ENCODE data around the gene NR6A1. TPM values are rescaled to one million over a fixed set of nuclear protein-coding genes. Genes with fewer than 3 reads are reported as not detected.

Gene NR6A1
- total and polyA plus RNA-seq, 2 experiments from 2014 or later, result 44.2 to 139 TPM

DNA sequence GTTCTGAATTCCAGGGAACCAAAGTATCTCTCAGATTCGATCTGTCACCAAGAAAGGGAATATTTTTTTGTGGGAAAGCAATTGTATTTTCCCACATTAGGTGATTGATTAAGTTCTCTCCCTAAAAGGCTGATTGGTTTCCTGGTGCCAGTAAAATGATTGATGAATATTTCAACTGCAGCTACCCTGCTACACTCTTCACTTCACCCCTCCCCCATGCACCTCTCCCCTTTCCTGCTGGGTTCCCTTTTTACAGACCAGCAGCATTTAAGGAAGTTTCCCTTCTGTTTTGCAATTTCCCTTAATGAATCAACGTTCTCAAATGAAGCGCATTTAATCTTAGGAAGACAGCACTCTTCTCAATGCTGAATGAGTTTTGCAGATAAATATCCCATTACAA, 13.1 kb downstream of the NR6A1 start:
- H3K27ac Mint-ChIP-seq, result peak overlapping the region; percentile 97
- H4K20me1 ChIP-seq (replicated peaks; ENCODE audit: insufficient read depth), result no peaks in the 10 kb centered on the region
- DNase-seq (ENCODE audit: low spot score) (peak; percentile 67), ATAC-seq (peak; percentile 46)
- TF ChIP-seq NANOG (IDR thresholded peaks at IDR 0.05; ENCODE audit: borderline replicate concordance) (peak; percentile 76), EZH2phosphoT487 (IDR thresholded peaks at IDR 0.05; ENCODE audit: unreplicated experiment) (no peak), EZH2 (IDR thresholded peaks at IDR 0.05; ENCODE audit: low read depth, unreplicated experiment) (no peak), JUNB (IDR thresholded peaks at IDR 0.05; ENCODE audit: unreplicated experiment) (no peak), CREB1 (CRISPR knock-in tag; IDR thresholded peaks at IDR 0.05; ENCODE audit: low read depth) (no peak), POLR2AphosphoS5 (IDR thresholded peaks at IDR 0.05; ENCODE audit: low read depth) (no peak)
- TF ChIP-seq, protein P1, sequence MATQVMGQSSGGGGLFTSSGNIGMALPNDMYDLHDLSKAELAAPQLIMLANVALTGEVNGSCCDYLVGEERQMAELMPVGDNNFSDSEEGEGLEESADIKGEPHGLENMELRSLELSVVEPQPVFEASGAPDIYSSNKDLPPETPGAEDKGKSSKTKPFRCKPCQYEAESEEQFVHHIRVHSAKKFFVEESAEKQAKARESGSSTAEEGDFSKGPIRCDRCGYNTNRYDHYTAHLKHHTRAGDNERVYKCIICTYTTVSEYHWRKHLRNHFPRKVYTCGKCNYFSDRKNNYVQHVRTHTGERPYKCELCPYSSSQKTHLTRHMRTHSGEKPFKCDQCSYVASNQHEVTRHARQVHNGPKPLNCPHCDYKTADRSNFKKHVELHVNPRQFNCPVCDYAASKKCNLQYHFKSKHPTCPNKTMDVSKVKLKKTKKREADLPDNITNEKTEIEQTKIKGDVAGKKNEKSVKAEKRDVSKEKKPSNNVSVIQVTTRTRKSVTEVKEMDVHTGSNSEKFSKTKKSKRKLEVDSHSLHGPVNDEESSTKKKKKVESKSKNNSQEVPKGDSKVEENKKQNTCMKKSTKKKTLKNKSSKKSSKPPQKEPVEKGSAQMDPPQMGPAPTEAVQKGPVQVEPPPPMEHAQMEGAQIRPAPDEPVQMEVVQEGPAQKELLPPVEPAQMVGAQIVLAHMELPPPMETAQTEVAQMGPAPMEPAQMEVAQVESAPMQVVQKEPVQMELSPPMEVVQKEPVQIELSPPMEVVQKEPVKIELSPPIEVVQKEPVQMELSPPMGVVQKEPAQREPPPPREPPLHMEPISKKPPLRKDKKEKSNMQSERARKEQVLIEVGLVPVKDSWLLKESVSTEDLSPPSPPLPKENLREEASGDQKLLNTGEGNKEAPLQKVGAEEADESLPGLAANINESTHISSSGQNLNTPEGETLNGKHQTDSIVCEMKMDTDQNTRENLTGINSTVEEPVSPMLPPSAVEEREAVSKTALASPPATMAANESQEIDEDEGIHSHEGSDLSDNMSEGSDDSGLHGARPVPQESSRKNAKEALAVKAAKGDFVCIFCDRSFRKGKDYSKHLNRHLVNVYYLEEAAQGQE (IDR thresholded peaks at IDR 0.05; ENCODE audit: unreplicated experiment), result no peak
- no peaks in the 10 kb centered on the region for H3K36me3 ChIP-seq (ENCODE audit: insufficient read depth)
- peaks cover 73% of the 10 kb centered on the region for H3K4me1 ChIP-seq (ENCODE audit: insufficient read depth)
- no peaks in the 10 kb centered on the region for H3K27me3 ChIP-seq (ENCODE audit: insufficient read depth)
- peaks cover 6% of the 10 kb centered on the region for H3K27me3 Mint-ChIP-seq (ENCODE audit: insufficient read depth, low read depth, poor library complexity)
- H3K27ac ChIP-seq (ENCODE audit: low read depth), result peak overlapping the region; percentile 84
- peak overlapping the region; percentile 46 for H3K4me3 ChIP-seq
- H3F3A ChIP-seq (replicated peaks; ENCODE audit: low read depth), result no peaks in the 10 kb centered on the region
- H3K4me1 Mint-ChIP-seq, result peaks cover 86% of the 10 kb centered on the region
- no peaks in the 10 kb centered on the region for H3K9me3 Mint-ChIP-seq
- H3K36me3 Mint-ChIP-seq (ENCODE audit: low read depth), result no peaks in the 10 kb centered on the region
- peak overlapping the region; percentile 72 for H3K4me2 ChIP-seq
- H3K79me2 ChIP-seq (replicated peaks; ENCODE audit: insufficient read depth), result peaks cover 60% of the 10 kb centered on the region
- peak overlapping the region; percentile 71 for H3K4me3 Mint-ChIP-seq
- H2AFZ ChIP-seq, result no peak overlapping the region
- H3K9me2 ChIP-seq (ENCODE audit: insufficient read depth), result no peaks in the 10 kb centered on the region

DNA sequence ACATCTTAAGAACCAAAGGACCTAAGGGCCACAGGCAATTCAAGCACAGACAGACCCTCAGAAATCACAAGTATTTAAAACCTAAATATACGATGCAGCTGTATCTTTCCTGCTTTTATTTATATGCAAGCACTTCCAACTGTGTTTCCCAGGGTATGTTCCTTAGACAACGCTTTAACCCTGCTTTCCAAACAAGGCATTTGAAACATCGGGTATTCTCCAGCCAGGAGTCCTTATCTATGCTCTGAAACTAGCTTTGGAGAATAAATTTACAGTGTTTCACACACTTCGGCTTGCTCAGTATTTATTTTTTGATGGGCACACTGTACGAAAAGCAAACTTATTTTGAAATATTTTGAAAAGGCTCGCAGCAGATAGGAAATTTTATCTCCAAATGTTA, 13.5 kb downstream of the NR6A1 start:
- DNase-seq (ENCODE audit: low spot score) (peak; percentile 73), ATAC-seq (peak; percentile 67)
- Histone ChIP-seq H3K4me1 (ENCODE audit: insufficient read depth) (peaks cover 69% of the 10 kb centered on the region), H3K4me2 (peak overlapping the region; percentile 72), H3K9me2 (ENCODE audit: insufficient read depth) (no peaks in the 10 kb centered on the region), H3K79me2 (replicated peaks; ENCODE audit: insufficient read depth) (peaks cover 60% of the 10 kb centered on the region), H3K27me3 (ENCODE audit: insufficient read depth) (no peaks in the 10 kb centered on the region), H3K27ac (ENCODE audit: low read depth) (peak overlapping the region; percentile 84), H3K36me3 (ENCODE audit: insufficient read depth) (no peaks in the 10 kb centered on the region), H4K20me1 (replicated peaks; ENCODE audit: insufficient read depth) (no peaks in the 10 kb centered on the region), H2AFZ (no peak overlapping the region), H3F3A (replicated peaks; ENCODE audit: low read depth) (no peaks in the 10 kb centered on the region), H3K4me3 (peak overlapping the region; percentile 46)
- no peaks in the 10 kb centered on the region for H3K9me3 Mint-ChIP-seq
- H3K27ac Mint-ChIP-seq, result peak overlapping the region; percentile 97
- H3K4me1 Mint-ChIP-seq, result peaks cover 85% of the 10 kb centered on the region
- TF ChIP-seq NANOG (IDR thresholded peaks at IDR 0.05; ENCODE audit: borderline replicate concordance), result peak; percentile 38; the same call in 1 of the 2 replicates
- no peak for TF ChIP-seq STAT1 (IDR thresholded peaks at IDR 0.05; ENCODE audit: unreplicated experiment)
- TF ChIP-seq, protein P2, sequence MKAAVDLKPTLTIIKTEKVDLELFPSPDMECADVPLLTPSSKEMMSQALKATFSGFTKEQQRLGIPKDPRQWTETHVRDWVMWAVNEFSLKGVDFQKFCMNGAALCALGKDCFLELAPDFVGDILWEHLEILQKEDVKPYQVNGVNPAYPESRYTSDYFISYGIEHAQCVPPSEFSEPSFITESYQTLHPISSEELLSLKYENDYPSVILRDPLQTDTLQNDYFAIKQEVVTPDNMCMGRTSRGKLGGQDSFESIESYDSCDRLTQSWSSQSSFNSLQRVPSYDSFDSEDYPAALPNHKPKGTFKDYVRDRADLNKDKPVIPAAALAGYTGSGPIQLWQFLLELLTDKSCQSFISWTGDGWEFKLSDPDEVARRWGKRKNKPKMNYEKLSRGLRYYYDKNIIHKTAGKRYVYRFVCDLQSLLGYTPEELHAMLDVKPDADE (IDR thresholded peaks at IDR 0.05), result no peak
- TF ChIP-seq ZNF331 (CRISPR knock-in tag; IDR thresholded peaks at IDR 0.05; ENCODE audit: low read depth), result no peak
- H3K27me3 Mint-ChIP-seq (ENCODE audit: insufficient read depth, low read depth, poor library complexity), result peaks cover 6% of the 10 kb centered on the region
- peak overlapping the region; percentile 71 for H3K4me3 Mint-ChIP-seq
- H3K36me3 Mint-ChIP-seq (ENCODE audit: low read depth), result no peaks in the 10 kb centered on the region
